Measurements from ENCODE around the gene RPL28.

GRCh38 chr19:55408533-55408872 is 22.8 kb downstream of the RPL28 start:
- no peak for TF ChIP-seq CTCF (IDR thresholded peaks at IDR 0.05; ENCODE audit: low read depth, low read length, missing input control)
- TF ChIP-seq REST (IDR thresholded peaks at IDR 0.05): no peak
- TF ChIP-seq TAF1 (conservative IDR thresholded peaks at IDR 0.05): no peak
- TF ChIP-seq ATF3 (IDR thresholded peaks at IDR 0.05): no peak

All from liver (tissue), 3 donors.